Adrenal gland (tissue), 5 donors: ENCODE measurements around the gene IQGAP1.

Experiments
- POLR2A ChIP-seq, 2 donors: fragments of 450-650 bp; IDR thresholded peaks; one replicate each; pipeline ENCODE4 v1.6.1; 2017; ENCODE audit warnings: antibody characterized with exemption in 2 of 2, mild to moderate bottlenecking in 2 of 2, moderate library complexity in 1 of 2
- TF ChIP-seq, protein P1 (sequence below), 6 experiments: fragments of 450-650 bp in 4 of 6; fragments of 200-600 bp in 2 of 6; sonication (generic) in 1 of 6; IDR thresholded peaks; 1 replicate in 5 of 6; 2 replicates in 1 of 6; pipeline versions ENCODE4 v1.5.1 to v1.8.0; 2016 to 2021; ENCODE audit warnings: antibody characterized with exemption in 6 of 6, mild to moderate bottlenecking in 2 of 6, moderate library complexity in 1 of 6
- donor health status: DM: no; HTN: no; CAD: no.

DNA sequence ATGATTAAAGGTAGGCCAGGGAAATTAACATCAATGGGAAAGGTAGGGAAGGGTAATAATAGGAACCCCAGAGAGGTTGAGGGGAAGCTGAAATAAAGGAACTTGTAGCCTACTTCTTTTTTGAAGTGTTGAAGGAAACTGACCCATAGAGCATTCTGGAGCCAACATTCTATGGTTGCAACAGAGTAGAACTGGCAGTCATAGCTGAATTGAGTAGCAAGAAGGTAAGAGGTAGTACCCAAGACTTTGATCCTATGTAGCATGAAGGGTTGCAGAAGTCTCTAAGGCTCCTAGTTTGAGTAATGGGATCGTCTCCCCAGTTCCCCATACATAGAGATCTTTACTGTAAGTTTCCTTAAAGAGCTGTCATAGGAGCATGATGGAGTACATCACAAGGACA lies 43.4 kb upstream of the IQGAP1 start:
- TF ChIP-seq, protein P1, sequence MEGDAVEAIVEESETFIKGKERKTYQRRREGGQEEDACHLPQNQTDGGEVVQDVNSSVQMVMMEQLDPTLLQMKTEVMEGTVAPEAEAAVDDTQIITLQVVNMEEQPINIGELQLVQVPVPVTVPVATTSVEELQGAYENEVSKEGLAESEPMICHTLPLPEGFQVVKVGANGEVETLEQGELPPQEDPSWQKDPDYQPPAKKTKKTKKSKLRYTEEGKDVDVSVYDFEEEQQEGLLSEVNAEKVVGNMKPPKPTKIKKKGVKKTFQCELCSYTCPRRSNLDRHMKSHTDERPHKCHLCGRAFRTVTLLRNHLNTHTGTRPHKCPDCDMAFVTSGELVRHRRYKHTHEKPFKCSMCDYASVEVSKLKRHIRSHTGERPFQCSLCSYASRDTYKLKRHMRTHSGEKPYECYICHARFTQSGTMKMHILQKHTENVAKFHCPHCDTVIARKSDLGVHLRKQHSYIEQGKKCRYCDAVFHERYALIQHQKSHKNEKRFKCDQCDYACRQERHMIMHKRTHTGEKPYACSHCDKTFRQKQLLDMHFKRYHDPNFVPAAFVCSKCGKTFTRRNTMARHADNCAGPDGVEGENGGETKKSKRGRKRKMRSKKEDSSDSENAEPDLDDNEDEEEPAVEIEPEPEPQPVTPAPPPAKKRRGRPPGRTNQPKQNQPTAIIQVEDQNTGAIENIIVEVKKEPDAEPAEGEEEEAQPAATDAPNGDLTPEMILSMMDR (IDR thresholded peaks at IDR 0.05): no peak
- no peak for TF ChIP-seq POLR2A (IDR thresholded peaks at IDR 0.05)
